Lower leg skin (tissue), 4 donors: Measurements from ENCODE around the gene RAD1. TPM values are rescaled to one million over a fixed set of nuclear protein-coding genes. Genes with fewer than 3 reads are reported as not detected.

Experiments used
- DNase-seq, 2 donors: peaks; one replicate each; pipeline ENCODE4 v3.0.0-alpha.2; 2019; ENCODE audit warnings: low spot score in 2 of 2
- H3K4me3 ChIP-seq: fragments of 200-600 bp; sonication (generic); 2 replicates; pipeline ENCODE4 v1.5.1; 2017; ENCODE audit warnings: mild to moderate bottlenecking, low read depth; ENCODE audit not compliant: poor library complexity, severe bottlenecking
- POLR2A ChIP-seq, 2 donors: fragments of 450-650 bp; IDR thresholded peaks; one replicate each; pipeline ENCODE4 v1.6.1; 2016 to 2017; ENCODE audit warnings: antibody characterized with exemption in 2 of 2, mild to moderate bottlenecking in 1 of 2, moderate library complexity in 1 of 2
- WGBS, 2 donors: methylation state at CpG; one replicate each; pipeline ENCODE4 v1.1.5; 2018; 5-methylcytosine and 5-hydroxymethylcytosine counted together
- intact Hi-C: fragments of 100-400 bp; cut with DNase I; formaldehyde crosslinking; loops from one replicate; pipeline ENCODE4 v1.15.0; 2023; ENCODE audit warnings: low total_unique reads
- total RNA-seq, 4 donors: library from RNA; depleted of rRNA; stranded (reverse); fragments of >200 nt; gene quantifications; one replicate each; pipeline ENCODE4 v1.1.0, GENCODE V29; 2016
- TF ChIP-seq, protein P1 (sequence below), 3 donors: fragments of 450-650 bp; IDR thresholded peaks; one replicate each; pipeline ENCODE4 v1.5.1; 2016; ENCODE audit warnings: antibody characterized with exemption in 3 of 3, mild to moderate bottlenecking in 3 of 3, moderate library complexity in 2 of 3

The RAD1 gene
- total RNA-seq, 4 donors from 2014 or later: 10.6 to 27.0 (median 14.6) TPM

DNA sequence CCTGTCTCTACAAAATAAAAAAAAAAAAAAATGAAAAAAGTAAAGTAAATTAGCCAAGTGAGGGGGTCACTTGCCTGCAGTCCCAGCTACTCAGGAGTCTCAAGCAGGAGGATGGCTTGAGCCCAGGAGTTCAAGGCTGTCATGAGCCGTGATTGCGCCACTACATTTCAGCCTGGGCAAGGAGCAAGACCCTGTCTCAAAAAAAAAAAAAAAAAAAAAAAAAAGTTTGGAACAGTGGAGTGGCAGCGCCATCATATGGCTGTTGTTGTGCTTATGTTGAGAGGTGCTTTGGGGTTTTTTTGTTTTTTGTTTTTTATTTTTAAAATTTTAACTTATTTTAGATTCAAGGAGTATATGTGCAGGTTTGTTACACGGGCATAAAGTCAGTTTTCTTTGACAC lies 3.8 kb upstream of the RAD1 start:
- WGBS, 2 donors: 86% methylated on average over 4 of the region's 4 CpGs
- intact Hi-C loops: no loop called here
- DNase-seq: no peak
- no peak overlapping the region for H3K4me3 ChIP-seq
- TF ChIP-seq POLR2A (IDR thresholded peaks at IDR 0.05): no peak
- TF ChIP-seq, protein P1, sequence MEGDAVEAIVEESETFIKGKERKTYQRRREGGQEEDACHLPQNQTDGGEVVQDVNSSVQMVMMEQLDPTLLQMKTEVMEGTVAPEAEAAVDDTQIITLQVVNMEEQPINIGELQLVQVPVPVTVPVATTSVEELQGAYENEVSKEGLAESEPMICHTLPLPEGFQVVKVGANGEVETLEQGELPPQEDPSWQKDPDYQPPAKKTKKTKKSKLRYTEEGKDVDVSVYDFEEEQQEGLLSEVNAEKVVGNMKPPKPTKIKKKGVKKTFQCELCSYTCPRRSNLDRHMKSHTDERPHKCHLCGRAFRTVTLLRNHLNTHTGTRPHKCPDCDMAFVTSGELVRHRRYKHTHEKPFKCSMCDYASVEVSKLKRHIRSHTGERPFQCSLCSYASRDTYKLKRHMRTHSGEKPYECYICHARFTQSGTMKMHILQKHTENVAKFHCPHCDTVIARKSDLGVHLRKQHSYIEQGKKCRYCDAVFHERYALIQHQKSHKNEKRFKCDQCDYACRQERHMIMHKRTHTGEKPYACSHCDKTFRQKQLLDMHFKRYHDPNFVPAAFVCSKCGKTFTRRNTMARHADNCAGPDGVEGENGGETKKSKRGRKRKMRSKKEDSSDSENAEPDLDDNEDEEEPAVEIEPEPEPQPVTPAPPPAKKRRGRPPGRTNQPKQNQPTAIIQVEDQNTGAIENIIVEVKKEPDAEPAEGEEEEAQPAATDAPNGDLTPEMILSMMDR (IDR thresholded peaks at IDR 0.05): no peak

DNA sequence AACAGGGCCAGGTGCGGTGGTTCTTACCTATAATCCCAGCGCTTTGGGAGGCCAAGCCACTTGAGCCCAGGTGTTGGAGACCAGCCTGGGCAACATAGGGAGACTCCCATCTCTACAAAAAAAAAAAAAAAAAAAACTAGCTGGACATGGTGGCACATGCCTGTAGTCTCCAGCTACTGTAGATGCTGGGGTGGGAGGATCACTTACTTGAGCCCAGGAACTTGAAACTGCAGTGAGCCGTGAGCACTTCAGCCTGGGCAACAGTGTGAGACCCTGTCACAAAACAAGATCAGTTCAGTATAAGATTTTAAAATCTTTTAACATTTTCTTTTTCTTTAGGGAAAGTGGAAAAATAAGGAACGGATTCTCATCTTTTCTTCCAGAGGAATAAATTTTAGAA lies 2.7 kb upstream of the RAD1 start:
- H3K4me3 ChIP-seq: no peak overlapping the region
- intact Hi-C loops: no loop called here
- 76 to 77% methylated on average over 4 of the region's 4 CpGs for WGBS, 2 donors
- DNase-seq: no peak
- TF ChIP-seq POLR2A (IDR thresholded peaks at IDR 0.05): no peak
- TF ChIP-seq, protein P1 (IDR thresholded peaks at IDR 0.05): no peak

- TF ChIP-seq, protein P1 (IDR thresholded peaks at IDR 0.05): no peak
- no peak for TF ChIP-seq POLR2A (IDR thresholded peaks at IDR 0.05)
- intact Hi-C loops: no loop called here
- DNase-seq: no peak
- peak overlapping the region; percentile 98 for H3K4me3 ChIP-seq
- 18 to 30% methylated on average over 6 of the region's 6 CpGs for WGBS, 2 donors
Measured at GRCh38 chr5:34916518-34916917, 1.2 kb upstream of the RAD1 start.

- intact Hi-C loops: no loop called here
- H3K4me3 ChIP-seq: peak overlapping the region; percentile 98
- WGBS, 2 donors: 0 to 2% methylated on average over 20 of the region's 20 CpGs
- TF ChIP-seq, protein P1 (IDR thresholded peaks at IDR 0.05): no peak
- TF ChIP-seq POLR2A (IDR thresholded peaks at IDR 0.05): no peak
- DNase-seq: no peak
Measured at GRCh38 chr5:34915856-34916192, 520 bp upstream of the RAD1 start.

DNA sequence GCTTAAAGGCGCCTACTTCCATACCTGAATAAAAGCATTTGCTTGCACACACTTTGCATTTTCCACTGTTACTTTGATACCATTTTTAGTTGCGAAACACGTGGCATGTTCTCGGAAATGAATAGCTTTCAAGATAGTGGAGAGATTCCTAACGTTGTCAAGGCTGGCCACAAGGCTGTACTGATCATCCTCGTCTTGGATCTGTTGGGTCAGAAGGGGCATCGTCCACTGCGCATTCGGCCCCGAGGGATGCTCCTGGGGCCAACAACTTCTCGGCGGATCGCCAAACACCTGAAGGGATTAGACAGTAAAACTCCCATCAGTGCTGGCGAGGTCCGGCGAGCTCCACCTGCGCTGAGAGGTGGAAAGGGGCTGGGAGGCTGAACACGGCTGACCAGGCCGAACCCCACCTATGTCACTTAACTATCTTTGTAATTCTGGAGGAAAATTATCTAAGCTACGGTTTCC lies 599 bp downstream of the RAD1 start:
- intact Hi-C loops: no loop called here
- peak; percentile 26 to 88 for DNase-seq
- 2% methylated on average over 20 of the region's 20 CpGs for WGBS, 2 donors
- peak overlapping the region; percentile 98 for H3K4me3 ChIP-seq
- no peak for TF ChIP-seq POLR2A (IDR thresholded peaks at IDR 0.05)
- TF ChIP-seq, protein P1 (IDR thresholded peaks at IDR 0.05): no peak

GRCh38 chr5:34913072-34913471 lies 2.2 kb downstream of the RAD1 start:
- WGBS, 2 donors: 65 to 71% methylated on average over 2 of the region's 2 CpGs
- H3K4me3 ChIP-seq: no peak overlapping the region
- intact Hi-C loops: no loop called here
- TF ChIP-seq POLR2A (IDR thresholded peaks at IDR 0.05): no peak
- no peak for DNase-seq
